NK-92 treated with Interleukin-12 subunit alpha and Interleukin-12 subunit beta, amount 100 ng/mL, for 24 hours (cell line): Measurements from ENCODE around the gene DLL3.

Experiments
- DNase-seq: peaks from one replicate; lab custom pipeline; 2025; lab: John Stamatoyannopoulos, UW

Gene DLL3

DNA sequence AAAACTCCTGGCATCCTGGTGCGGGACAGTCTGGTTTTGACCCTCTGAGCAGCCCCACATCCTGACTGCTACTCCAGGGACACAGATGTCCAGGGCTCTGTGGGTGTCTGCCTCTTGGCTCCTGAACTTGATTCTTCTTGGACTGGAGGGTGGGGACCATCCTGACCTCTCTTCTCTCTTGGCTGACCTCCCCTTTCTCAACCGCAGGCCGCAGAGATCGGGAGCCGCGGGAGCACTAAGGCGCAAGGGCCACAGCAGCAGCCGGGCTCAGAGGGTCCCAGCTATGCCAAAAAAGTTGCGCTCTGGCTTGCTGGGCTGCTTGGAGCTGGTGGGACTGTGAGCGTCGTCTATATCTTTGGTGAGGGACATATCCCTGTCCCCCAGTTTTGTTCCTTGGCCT, 17.1 kb upstream of the DLL3 start:
- no peak for DNase-seq

DNA sequence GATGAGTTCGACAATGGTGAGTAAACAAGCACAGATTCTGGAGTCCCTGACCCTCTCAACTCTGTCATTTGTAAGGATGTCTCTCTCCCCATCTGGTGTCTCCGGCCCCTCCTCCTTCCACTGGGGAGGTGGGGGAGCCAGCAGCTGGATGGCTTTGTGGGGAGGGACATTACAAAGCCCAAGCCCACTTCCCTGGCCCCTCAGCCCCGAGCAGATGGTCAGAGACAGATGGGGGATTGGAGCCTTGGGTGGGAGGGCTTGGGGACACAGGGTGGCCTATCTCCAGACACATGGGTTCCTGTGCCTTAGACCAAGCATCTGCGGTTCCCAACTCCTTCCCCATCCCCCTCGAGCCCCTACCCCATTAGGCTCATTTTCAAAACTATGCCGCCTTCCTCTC, 15.6 kb upstream of the DLL3 start:
- DNase-seq, result no peak

DNA sequence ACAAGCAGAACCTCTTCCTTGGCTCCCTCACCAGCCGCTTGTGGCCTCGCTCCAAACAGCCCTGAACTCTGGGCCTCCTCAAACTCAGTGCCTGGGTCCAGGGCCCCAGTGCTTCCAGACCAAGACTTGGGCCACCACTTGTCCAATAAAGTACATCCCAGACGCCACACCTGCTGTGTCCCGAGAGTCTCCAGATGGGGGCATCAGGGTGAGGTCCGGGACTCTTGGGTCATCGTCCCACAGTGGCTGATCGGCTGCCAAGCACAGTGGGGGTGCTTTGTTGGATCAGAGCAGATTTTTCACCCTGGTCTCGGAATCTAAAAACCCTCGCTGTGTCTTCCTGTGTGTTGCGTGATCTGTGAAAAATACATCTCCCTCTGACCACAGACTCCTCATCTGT, 9.0 kb upstream of the DLL3 start:
- no peak for DNase-seq

DNA sequence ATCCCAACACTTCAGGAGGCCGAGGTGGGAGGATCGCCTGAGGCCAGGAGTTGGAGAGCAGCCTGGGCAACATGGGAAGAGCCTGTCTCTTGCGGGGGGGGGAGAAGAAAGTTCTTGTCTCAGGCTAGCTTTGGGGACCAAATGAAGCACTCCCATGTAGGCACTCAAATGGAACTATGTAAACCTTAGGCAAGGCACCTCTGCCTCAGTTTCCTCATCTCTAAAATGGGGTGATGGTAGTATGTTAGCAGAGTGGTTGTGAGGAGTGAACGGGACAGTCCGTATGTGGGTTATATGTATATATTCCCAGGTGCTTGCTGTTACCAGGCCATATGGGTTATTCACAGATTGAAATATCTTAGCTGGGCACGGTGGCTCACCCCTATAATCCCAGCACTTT, 6.5 kb upstream of the DLL3 start:
- DNase-seq, result no peak

DNA sequence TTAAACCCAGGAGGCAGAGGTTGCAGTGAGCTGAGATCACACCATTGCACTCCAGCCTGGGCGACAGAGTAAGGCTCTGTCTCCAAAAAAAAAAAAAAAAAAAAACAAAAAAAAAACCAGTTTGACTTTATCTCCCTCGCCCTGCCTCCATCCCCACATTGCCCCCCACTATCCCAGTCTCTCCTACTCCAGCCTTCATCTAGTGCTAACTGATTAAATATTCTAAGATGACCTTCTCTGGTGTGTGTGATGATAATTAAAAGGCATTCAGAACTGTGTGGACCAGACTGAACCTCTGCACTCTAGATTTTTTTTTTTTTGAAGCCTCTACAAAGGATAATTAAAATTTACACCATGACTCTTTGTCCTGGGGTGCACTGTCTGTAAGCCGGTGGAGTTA, 6.0 kb upstream of the DLL3 start:
- no peak for DNase-seq

DNA sequence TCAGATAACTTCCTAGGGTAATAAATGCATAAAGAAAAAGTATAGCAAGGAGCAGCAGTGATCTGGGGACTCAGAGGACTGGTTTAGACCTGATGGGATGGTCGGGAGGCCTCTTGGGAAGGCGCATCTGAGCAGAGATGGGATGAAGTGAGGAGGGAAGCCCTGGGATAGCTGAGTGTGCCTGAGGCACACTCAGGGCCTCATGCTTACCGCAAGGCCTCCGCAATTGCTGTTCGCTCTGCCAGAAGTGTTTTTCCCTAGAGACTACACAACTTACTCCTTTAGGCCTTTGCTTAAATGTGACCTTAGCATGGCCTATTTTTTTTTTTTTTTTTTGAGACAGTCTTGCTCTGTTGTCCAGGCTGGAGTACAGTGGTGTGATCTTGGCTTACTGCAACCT, 4.1 kb upstream of the DLL3 start:
- DNase-seq, result no peak

DNA sequence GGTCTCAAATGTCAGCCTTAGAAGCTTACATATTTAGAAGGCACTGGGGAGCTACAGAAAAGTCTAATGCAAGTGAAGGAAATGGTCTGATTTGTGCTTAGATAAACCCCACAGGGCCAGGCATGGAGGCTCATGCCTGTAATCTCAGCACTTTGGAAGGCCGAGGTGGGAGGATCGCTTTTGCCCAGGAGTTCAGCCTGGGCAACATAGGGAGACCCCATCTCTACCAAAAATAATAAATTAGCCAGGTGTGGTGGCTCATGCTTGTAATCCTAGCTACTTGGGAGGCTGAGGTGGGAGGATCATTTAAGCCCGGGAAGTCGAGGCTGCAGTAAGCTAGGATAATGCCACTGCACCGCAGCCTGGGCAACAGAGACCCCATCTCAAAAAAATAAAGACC, 2.7 kb upstream of the DLL3 start:
- no peak for DNase-seq

DNA sequence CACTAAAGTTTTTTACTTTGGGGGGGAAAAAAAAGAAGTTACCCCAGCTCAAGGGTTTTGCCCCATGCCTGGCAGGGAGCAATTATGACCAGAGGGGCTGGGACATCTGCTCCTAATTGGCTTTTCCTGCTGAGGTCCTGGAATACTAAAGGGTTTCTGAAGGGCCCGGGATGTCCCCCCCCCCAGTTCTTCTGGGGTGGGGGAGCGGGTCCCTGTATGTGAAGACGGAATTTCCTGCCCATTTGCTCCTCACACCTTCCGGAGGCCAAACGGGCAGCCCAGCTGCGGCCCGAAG, 1.1 kb upstream of the DLL3 start:
- DNase-seq, result no peak

DNA sequence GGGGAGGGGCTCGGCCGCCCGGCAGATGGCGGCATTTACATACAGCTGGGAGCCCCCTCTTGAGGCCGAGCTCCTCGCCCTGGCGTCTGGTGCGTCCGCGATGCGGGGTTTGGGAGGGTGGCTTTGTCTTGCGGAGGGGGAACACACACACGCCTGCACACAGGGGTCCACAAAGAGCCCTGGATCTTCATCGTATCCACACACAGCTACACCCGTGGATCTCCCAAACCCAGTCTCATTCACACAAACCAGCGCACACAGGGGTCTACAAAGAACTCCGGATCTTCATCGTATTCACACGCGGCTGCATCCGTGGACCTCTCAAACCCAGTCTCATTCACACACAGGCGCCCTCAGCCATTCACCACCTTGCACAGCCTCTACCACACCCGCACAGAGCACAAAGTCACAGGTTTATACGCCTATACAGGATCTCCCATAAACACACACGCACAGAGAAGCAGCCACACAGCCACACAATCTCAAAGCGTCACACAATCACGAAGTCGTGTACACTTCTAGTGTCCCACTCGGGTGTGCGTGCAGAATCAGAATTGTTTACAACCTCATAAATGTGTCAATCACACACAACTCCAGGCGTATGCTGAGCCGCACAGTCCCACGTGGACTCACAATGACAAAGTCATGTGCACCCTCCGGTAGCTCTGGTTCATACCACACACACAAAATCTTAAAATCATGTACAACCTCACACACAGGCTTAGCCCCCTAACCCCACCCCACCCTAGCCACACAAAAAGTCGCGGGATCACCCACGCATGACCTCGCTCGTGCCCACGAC, 550 bp upstream of the DLL3 start:
- DNase-seq, result no peak

DNA sequence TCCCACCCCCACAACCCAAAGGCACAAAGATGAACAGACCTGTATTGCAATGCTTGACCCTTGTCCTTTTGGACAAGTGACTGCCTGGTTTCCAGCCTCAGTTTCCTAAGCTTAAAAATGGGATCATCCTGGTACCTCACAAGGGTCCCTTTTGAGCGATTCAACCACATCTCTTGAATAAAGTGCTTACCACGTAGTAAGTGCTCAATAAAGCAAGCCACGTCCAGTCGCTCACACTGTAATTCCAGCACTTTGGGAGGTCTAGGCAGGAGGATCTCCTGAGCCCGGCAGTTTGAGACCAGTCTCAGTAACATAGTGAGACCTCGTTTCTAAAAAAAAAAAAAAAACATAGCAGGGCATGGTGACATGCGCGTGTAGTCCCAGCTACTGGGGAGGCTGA, 1.2 kb downstream of the DLL3 start:
- no peak for DNase-seq

DNA sequence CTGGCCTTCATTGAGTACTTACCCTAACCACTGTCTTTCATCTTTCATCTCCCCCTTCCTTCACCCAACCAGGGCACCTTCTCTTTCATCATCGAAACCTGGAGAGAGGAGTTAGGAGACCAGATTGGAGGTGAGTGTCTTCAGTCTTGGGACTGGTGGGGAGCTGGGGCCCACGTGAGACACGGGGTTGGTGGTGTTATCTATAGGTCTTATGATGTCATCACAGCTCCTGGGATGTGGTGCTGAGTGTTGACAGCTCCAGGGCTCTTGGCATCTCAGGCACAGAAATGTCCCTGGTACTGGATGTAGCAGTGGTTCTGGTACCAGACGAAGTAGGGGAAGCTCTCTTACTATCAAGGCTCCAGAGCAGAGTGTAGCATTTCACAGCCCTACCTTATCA, 1.8 kb downstream of the DLL3 start:
- no peak for DNase-seq

DNA sequence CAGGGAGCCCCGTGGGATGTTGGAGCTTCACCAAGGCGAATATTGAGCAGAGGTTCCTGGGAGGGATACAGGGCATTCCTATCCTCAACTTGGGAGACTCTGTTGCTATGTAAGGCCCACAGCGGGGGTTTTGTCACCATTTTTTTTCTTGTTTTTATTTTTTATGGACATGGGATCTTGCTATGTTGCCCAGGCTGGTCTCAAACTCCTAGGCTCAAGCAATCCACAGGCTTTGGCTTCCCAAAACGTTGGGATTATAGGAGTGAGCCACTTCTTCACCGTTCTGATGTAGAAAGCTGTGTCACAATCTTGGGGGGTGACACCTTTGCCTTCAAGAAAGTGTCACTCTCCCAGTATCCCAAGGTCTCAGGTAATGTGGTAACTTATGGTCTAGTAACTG, 2.6 kb downstream of the DLL3 start:
- no peak for DNase-seq

DNA sequence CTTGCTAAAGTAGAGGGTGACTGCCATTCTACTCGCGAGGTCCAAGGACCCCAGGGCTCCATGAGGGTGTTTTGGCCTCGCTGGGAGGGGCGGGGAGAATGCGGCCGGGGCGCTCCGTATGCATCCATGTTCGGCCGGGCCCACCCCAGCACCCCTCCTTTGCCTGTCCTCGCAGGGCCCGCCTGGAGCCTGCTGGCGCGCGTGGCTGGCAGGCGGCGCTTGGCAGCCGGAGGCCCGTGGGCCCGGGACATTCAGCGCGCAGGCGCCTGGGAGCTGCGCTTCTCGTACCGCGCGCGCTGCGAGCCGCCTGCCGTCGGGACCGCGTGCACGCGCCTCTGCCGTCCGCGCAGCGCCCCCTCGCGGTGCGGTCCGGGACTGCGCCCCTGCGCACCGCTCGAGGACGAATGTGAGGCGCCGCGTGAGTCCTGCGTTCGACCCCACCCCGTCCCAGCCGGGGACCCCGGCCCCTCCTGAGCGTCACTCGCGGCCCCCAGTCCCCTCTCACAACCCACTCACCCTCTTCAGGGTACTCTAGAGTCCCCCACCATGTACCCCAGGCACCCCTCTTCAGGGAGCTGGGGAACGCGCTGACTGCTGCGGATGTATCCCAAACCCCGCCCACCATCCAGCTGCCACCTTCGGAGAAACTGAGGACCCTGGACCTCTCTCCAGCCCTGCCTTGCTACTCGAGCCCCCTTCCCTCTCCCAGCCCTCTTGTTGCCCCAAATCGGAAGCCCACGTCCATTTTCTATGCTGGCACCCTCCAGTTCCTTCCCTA, 4.1 kb downstream of the DLL3 start:
- peak; percentile 29 for DNase-seq

DNA sequence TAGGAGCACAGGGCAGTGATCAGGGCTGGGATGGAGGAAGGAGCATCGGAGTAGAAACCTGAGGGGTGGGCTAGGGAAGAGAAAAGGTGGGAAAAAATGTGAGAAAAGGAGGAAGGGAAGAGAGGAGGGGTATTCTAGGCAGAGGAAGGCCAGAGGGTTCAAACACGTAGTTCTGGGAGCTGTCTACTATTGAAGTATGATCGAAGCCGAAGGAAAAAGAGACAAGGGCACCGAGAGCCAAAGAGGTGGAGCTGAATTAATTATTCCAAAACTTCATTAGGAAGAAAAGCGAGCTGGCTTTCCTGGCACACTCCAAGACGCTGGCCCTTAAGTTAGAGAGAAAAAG, 7.8 kb downstream of the DLL3 start:
- DNase-seq, result no peak

DNA sequence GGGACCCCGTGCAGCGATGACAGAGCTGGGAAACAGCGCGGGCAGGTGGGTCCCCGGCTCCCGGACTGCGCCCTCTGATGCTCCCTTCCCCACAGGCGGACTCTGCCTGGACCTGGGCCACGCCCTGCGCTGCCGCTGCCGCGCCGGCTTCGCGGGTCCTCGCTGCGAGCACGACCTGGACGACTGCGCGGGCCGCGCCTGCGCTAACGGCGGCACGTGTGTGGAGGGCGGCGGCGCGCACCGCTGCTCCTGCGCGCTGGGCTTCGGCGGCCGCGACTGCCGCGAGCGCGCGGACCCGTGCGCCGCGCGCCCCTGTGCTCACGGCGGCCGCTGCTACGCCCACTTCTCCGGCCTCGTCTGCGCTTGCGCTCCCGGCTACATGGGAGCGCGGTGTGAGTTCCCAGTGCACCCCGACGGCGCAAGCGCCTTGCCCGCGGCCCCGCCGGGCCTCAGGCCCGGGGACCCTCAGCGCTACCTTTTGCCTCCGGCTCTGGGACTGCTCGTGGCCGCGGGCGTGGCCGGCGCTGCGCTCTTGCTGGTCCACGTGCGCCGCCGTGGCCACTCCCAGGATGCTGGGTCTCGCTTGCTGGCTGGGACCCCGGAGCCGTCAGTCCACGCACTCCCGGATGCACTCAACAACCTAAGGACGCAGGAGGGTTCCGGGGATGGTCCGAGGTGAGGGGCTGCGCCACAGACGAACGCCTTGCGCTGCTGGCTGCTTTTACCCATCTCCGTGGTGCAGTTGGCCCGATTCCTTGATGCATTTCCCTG, 8.4 kb downstream of the DLL3 start:
- DNase-seq, result no peak

DNA sequence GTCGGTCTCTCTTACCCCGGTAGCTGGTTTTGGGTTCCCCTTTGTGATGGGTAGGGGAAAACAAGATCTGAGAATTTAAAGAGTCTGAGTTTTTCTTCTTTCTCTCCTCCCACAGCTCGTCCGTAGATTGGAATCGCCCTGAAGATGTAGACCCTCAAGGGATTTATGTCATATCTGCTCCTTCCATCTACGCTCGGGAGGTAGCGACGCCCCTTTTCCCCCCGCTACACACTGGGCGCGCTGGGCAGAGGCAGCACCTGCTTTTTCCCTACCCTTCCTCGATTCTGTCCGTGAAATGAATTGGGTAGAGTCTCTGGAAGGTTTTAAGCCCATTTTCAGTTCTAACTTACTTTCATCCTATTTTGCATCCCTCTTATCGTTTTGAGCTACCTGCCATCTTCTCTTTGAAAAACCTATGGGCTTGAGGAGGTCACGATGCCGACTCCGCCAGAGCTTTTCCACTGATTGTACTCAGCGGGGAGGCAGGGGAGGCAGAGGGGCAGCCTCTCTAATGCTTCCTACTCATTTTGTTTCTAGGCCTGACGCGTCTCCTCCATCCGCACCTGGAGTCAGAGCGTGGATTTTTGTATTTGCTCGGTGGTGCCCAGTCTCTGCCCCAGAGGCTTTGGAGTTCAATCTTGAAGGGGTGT, 9.1 kb downstream of the DLL3 start:
- no peak for DNase-seq

DNA sequence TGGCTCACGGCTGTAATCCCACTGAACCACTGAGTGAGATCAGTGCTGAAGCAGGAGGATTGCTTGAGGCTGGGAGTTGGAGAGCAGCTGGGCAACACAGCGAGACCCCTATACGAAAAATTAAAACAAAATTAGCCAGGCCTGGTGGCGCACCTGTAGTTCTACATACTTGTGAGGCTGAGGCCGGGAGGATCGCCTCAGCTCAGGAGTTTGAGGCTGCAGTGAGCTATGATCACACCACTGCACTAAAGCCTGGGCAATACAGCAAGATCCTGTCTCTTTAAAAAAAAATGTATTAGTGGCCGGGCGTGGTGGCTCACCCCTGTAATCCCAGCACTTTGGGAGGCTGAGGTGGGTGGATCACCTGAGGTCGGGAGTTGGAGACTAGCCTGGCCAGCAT, 9.9 kb downstream of the DLL3 start:
- DNase-seq, result no peak

DNA sequence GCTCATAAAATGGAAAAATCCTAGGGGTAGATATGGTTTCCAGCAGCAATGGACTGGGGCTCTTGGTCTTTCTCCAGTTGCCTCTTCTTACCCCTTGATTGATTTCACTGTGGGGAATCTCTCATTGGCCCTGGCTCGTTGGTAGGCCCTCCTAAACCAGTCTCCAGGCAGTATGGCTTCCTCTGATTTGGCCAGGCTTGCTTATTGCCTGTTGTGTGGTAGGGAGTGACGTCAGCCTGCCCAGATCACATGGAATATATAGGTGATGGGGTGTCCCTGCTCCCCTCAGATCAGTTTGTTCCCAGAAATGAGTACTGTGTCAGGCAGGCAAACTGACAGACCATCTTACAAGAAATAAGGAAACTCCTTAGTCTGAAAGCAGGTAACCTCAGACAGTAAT, 10.5 kb downstream of the DLL3 start:
- DNase-seq, result no peak

DNA sequence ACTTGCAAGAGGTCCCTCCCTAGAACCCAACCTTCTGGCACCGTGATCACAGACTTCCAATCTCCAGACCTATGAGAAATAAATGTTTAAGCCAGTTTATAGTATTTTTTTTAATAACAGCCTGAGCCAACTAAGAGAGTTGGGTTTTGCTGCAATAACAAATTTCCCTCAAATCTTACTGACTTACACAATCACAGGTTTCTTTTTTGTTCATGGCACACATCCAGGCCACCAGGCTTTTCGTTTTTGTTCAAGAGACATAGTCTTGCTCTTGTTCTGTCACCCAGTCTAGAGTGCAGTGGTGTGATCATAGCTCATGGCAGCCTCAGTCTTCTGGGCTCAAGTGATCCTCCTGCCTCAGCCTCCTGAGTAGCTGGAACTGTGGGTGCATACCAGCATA, 14.2 kb downstream of the DLL3 start:
- no peak for DNase-seq

DNA sequence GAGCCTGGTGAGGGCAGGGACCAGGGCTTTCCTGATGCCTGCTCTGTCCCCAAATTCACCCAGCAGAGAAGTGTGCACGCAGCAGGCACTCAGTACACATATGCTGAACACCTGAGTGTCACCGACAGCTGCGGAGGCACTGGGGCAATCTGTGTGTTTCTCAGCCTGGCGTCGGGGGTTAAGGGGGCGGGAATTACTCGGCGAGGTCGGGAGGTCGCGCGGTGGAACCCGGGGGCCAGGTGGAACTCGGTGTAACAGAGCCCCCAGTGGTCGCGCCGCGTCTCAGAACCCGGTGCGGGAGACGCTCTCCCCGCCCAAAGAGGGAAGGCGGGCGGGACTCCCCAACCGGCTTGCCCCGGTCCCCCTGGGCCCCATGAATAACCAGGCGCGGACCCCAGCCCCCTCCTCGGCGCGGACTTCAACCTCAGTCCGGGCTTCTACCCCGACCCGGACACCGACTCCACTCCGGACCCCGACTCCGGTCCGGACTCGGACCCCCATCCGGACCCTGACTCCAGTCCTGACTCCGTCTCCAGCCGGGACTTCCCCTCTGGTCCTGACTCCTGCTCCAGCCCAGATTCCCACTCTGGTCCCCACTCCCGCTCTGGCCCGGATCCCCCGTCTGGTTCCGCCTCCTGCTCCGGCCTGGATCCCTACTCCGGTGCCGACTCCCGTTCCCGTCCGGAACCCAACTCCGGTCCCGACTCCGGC, 16.2 kb downstream of the DLL3 start, which contains the start of gene SELENOV:
Gene SELENOV (plus strand): TSS at position 300 of the 711 bp plus-strand sequence. CDS start 74 bp downstream, at position 374.
- no peak for DNase-seq

DNA sequence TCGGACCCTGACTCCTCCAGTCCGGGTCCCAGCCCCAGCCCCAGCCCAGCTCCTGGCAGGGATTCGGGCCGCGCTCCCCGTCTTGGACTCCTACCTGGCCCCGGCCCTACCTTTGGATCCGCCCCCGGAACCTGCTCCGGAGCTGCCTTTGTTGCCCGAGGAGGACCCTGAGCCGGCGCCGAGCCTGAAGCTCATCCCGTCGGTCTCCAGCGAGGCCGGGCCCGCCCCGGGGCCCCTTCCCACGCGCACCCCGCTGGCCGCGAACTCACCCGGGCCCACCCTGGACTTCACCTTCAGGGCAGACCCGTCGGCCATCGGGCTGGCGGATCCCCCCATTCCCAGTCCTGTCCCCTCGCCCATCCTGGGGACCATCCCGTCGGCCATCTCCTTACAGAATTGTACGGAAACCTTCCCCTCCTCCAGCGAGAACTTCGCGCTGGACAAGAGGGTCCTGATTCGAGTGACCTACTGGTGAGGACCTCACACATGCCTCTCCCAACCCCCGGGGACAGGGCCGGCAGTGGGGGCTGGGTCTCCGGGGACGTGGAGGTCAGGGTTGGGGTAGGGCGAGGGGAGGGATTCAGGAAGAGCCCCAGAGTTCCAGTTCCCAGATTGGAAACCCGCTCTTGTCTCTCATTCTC, 16.9 kb downstream of the DLL3 start:
- no peak for DNase-seq
